NCI-H2107 treated with DMSO at 0.1 percent for 48 hours (cell line): ENCODE measurements around the gene PPBP.
"Not testable (repeated sequence)": the region's sequence is repeated elsewhere in the genome, so short reads cannot be mapped to it uniquely, and the experiment has no call there.

Experiments used
- DNase-seq: peaks from one replicate; lab custom pipeline; 2025; ENCODE audit not compliant: unreplicated experiment; lab: John Stamatoyannopoulos, UW

PPBP gene

DNA sequence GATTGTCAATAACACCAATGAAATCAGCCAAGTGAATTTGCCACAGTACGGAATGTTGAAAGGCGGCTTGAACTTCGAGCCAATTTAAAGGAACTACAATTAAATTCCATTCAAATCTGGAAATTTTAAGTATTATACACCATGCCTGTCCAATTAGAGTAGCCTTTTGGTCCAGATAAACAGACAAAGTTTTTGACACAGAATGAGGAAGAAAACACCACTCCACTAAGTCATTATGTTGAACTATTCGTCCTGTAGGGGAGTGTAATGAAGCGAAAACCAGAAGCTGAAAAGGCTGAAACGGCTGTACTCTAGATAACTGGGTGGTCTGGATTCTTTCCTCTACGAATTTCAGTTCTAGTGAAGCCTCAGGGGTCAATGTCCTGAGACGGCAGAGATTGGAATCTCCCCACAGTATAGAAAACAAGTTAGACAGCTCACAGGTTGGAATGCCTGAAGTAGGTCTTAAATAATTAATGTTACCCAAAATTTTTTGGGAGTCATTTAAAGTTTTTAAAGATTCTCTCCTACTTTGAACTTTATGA, 37.5 kb downstream of the PPBP start:
- DNase-seq, result not testable (repeated sequence)

DNA sequence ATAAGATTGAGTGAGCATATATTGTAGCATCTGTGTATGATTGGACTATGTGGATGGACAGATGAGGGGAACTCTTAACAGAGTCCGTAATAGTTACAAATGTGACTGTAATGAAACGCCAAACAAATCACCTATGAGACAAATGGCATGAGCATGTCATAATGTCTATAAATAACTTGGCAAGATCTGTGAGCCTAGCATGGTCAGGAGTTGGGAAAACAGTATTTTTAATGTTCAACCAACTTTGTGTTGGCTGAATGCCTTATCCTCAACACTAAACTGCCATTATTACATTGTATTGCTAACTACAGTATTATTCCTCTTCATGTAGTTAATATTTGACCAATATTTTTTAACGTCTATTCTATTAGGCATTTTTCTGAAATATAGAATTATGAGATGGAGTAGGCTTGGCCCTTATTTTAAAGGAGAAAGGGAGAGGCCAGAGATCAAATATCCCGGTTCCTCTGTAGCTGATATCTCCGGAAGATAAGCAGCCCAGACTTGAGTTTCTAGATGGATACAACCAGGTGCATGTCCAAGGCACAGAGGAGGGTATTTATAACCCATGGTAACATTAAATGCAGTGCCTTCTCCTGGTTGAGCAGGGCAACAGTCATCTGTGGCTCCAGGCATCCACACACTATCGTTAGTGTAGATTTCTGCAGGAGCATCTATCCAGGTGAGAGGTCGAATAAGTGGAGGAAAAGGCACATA, 38.8 kb downstream of the PPBP start:
- no peak for DNase-seq

DNA sequence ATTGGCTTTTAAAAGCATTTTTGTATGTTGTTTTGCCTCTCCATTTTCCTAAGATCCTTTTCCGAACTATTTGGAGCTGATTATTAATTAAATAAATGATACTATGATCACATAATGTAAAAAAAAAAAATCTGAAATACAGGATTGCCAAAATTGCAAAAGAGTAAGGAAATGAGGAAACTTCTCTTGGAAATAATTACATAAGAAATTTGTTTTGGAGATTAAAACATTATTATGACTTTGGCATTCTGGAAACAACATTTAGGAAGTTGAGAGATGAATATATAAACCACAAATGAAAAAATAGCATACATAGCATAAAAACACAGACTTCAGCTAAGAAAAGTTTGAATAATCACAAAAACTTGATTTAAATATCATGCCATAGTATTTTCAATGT, 39.7 kb downstream of the PPBP start:
- DNase-seq, result no peak

DNA sequence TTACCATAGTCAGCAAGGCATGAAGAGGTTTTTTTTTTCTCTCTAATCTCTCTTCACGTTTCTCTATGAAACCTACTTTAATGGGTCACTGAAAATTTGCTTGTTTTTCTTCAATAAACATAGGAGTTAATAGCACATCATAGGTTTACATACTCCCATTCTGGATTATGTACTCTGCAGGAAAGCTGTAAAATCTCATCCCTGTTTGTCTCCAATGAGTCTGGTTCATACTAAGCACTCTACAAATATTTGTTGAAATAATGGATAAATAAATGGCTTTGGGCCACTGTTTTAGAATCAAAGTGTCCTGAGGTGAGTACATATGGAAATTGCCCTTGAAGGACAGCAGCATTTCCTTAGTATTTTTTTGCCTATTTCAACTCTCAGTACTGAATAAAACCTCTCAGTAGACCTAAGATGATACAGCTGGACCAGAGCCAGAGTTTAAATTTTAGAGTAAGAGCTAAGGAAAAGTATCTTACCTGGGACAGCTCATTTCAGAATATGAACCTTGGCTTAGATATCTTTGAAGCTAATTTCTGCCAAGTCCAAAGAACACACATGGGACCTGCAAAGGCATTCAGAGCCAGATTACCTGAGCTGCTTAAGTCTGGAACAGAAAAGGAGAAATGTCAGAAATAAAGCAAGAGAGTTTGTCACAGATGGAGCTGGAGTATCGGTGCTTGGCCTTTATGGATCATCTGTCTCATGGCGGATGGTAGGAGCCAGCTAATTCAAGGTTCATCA, 40.6 kb downstream of the PPBP start:
- DNase-seq, result no peak

DNA sequence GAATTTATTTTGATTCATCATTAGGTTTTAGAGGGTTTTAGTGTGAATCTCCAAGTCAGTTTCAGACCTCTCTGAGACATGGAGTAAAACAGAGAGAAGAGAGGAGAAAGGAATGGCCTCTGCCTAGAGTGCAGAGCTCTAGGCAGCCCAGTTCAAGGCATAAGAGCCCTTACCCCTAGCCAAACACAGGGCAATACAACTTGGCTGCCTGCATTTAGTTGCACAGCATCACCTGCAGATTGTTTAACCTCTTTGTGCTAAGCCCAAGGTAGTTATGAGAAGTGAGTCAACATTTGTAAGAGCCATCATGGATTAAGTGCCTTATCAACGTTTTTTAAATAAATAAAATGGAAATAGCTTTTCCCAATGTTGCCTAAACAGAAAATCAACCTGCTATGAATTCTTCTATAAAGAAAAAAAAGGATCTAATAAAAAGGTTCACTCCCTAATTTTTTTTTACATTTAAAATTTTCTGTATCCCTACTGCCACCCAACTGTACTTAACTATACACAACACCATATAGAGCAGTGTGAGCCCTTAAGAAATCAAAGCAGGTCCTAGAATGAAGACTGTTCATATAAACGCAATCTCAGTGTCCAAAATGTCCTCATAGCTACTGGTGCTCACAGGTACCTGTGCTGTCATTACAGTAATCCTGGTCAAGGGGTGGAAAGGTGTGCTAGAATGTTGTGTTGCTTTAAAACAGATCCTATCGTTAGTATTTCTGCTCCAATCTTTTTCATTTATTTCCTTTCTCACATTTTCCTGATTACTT, 42.1 kb downstream of the PPBP start:
- no peak for DNase-seq

DNA sequence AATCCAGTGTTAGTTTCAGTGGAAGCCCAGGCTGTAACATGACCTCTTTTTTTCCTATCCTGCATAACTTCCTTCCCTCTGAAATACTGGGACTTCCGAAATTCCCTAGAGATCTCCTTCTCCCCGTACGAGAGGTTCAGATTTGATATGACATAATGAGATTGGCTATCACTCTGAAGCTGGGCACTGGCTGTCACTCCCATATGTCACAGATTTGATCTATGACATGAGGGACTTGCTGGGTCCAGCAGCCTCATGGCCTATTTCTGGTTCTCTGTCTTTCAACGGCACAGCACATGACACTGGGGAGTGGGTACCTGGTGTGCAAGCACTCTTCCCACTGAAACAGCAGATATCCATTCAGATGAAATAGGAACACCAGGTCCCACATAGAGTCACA, 42.9 kb downstream of the PPBP start:
- DNase-seq, result no peak

DNA sequence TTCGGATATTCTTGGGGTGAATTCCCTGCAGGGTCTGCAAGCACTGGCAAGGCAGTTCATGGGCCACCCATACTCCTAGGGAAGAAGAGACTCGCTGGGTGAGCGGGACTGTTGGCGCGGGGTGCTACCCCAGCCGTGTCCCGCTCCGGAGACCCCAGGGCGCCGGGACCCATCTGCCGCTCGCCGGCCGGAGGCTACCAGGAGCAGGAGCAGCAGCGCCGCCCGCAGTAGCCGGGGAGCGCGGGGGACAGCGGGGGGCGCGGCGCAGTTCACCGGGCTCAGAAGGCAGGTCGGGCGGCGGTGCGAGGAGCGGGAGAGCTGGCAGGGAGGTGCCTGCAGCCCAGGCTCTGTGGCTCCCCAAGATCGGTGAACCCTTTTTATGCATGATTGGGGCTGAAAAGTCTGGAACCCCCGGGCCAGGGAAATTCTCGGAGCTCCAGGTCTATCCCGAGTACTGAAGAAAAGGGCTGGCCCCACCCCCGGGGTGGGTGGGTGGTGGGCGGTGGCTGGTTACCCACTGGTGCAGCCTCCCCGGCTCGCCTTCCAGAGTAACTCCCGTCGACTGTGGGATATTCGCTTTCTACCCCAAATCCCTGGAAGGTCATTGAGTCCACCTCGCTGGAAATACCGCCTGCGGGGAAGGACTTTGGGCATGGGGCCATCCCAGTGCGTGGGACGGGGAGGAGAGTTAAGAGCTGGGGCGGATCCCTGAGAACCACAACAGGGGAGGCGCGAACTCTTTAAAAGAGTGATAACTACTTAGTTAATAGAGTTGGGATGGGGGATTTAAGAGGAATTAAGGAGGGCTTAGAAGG, 43.7 kb downstream of the PPBP start:
- no peak for DNase-seq

DNA sequence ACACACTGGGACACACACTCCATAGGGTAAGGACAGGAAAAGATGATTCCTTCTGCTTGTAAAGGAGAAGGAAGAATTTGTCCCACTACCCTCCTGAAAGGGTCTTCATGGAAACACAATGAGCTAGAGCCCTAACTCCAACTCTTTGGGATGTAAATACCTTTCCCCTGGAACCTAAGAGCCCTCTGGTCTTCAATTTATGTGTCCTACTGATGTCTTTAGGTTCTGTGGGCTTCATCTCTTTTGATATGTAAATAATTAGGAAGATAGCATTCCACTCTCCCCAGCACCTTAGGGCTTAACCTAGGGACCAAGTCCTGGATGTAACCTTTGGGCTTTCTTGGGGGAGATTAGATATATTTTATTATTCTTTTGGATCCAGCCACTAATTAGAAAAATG, 44.4 kb downstream of the PPBP start:
- no peak for DNase-seq

DNA sequence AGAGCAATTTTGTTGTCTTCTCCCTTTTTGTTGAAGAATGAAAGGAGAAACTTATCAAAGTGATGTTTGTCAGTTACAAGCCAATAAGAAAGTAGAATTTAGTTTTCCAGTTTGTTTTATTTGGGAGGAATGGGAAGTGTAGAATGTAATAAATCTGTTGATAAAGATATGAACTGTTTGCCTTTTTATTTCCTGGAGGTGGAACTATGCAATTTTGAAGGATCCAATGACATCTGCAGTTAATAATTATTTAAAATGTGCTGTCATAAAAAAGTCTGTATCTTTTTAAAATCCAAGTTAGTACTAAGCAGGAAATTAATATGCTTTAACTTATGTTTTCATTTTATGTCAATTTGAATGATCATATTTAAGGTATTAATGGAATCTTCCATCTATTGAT, 51.0 kb downstream of the PPBP start:
- no peak for DNase-seq
